A549 (cell line): ENCODE data around the gene ALG12. TPM values are rescaled to one million over a fixed set of nuclear protein-coding genes. Genes with fewer than 3 reads are reported as not detected.

Experiments
- ATAC-seq, 2 experiments: fragments of 200-7000 bp in 1 of 2; fragments of >200 bp in 1 of 2; cut with Nextera tagmentation in 1 of 2; cut with Tn5 transposase in 1 of 2; 3 replicates each; pipeline versions ENCODE4 v1.8.0 to v1.9.1; 2018 to 2020; ENCODE audit warnings: mild to moderate bottlenecking in 1 of 2, moderate library complexity in 1 of 2
- CTCF ChIA-PET: fragments of 300-600 bp; sonication (Branson Sonifier 250); formaldehyde crosslinking; extraction: SDS; loops from one replicate; lab custom pipeline; 2021; ENCODE audit warnings: antibody characterized with exemption, inconsistent platforms; lab: Yijun Ruan, JAX
- POLR2A ChIA-PET: fragments of 350-600 bp; formaldehyde crosslinking; extraction: SDS; loops from one replicate; lab custom pipeline; 2021; ENCODE audit warnings: antibody characterized with exemption, inconsistent platforms; lab: Yijun Ruan, JAX
- DNase-seq, 2 experiments: peaks; one replicate each; pipeline versions ENCODE4 v3.0.0 to v3.0.0-alpha.2; 2011 to 2016; ENCODE audit warnings: low read depth in 1 of 2, low spot score in 1 of 2
- FAIRE-seq: peaks from 2 replicates; lab custom pipeline; 2011; peaks lifted over from hg19 to GRCh38; lab: Jason Lieb, UNC
- H3K27ac ChIP-seq, 2 experiments: fragments of >200 bp; sonication (Bioruptor Twin); formaldehyde crosslinking; 3 replicates each; pipeline ENCODE4 v1.5.1; 2016 to 2017
- H3K4me1 ChIP-seq: fragments of >200 bp; sonication (Bioruptor Twin); formaldehyde crosslinking; 3 replicates; pipeline ENCODE4 v1.6.1; 2016
- H3K4me2 ChIP-seq: fragments of >200 bp; sonication (Bioruptor Twin); formaldehyde crosslinking; 3 replicates; pipeline ENCODE4 v1.6.1; 2016
- H3K4me3 ChIP-seq: fragments of >200 bp; sonication (Bioruptor Twin); formaldehyde crosslinking; 3 replicates; pipeline ENCODE4 v1.5.1; 2016
- H3K9me3 ChIP-seq: fragments of >200 bp; sonication (Bioruptor Twin); formaldehyde crosslinking; 3 replicates; pipeline ENCODE4 v1.6.1; 2016
- CBX8 ChIP-seq: fragments of 200-600 bp; sonication (generic); IDR thresholded peaks from 2 replicates; pipeline ENCODE4 v1.6.1; 2016
- CHD2 ChIP-seq: fragments of 150-350 bp; IDR thresholded peaks from 2 replicates; pipeline ENCODE4 v1.6.1; 2014; ENCODE audit warnings: low read length; ENCODE audit not compliant: partially characterized antibody
- CHD4 ChIP-seq: fragments of 200-600 bp; sonication (generic); IDR thresholded peaks from 2 replicates; pipeline ENCODE4 v1.6.1; 2016; ENCODE audit warnings: antibody characterized with exemption, mild to moderate bottlenecking, borderline replicate concordance
- ESRRA ChIP-seq: fragments of 150-350 bp; IDR thresholded peaks from 2 replicates; pipeline ENCODE4 v1.6.1; 2014; ENCODE audit warnings: mild to moderate bottlenecking, low read length, borderline replicate concordance
- GATA3 ChIP-seq: IDR thresholded peaks from 2 replicates; pipeline ENCODE4 v1.6.1; 2012; ENCODE audit warnings: borderline replicate concordance
- HDAC2 ChIP-seq: fragments of 200-600 bp; sonication (generic); IDR thresholded peaks from 2 replicates; pipeline ENCODE4 v1.6.1; 2016
- KDM1A ChIP-seq: fragments of 200-600 bp; sonication (generic); IDR thresholded peaks from 2 replicates; pipeline ENCODE4 v1.6.1; 2016; ENCODE audit warnings: low read depth, mild to moderate bottlenecking
- MYC ChIP-seq: IDR thresholded peaks from 2 replicates; pipeline ENCODE4 v1.6.1; 2012; ENCODE audit warnings: mild to moderate bottlenecking, inconsistent platforms, low read length, improper control_type of control experiment, borderline replicate concordance
- PHF8 ChIP-seq: fragments of 200-600 bp; sonication (generic); IDR thresholded peaks from 2 replicates; pipeline ENCODE4 v1.6.1; 2016; ENCODE audit warnings: low read depth, mild to moderate bottlenecking, antibody characterized with exemption, moderate library complexity, borderline replicate concordance
- TFCP2L1 ChIP-seq: fragments of 250-450 bp; sonication (Bioruptor Pico); IDR thresholded peaks from 2 replicates; pipeline ENCODE4 v1.5.0; 2021; ENCODE audit warnings: mild to moderate bottlenecking
- ZNF302 ChIP-seq: fragments of 250-450 bp; sonication (Bioruptor Pico); IDR thresholded peaks from 2 replicates; pipeline ENCODE4 v1.9.0; 2021; ENCODE audit warnings: inconsistent platforms, mild to moderate bottlenecking, moderate library complexity
- WGBS: methylation state at CpG from one replicate; pipeline ENCODE4 v1.1.6; 2017; ENCODE audit errors: missing lambda C conversion rate; 5-methylcytosine and 5-hydroxymethylcytosine counted together
- polyA plus RNA-seq, 4 experiments: library from polyadenylated mRNA; depleted of rRNA in 3 of 4; stranded (reverse); fragments of >200 nt; fragmentation: RNase III in 1 of 4; extraction: RNeasy Plus Mini Kit Qiagen cat#74134 plus additional on column Dnase treatment in 1 of 4; gene quantifications; 2 replicates in 3 of 4; 3 replicates in 1 of 4; pipeline ENCODE4 v1.2.3, GENCODE V29; 2011 to 2017
- TF ChIP-seq, protein P1 (sequence below): fragments of 150-350 bp; IDR thresholded peaks from 2 replicates; pipeline ENCODE4 v1.6.1; 2014; ENCODE audit warnings: low read depth, mild to moderate bottlenecking, low read length
- TF ChIP-seq, protein P2 (sequence below): fragments of 200-600 bp; sonication (generic); IDR thresholded peaks from 2 replicates; pipeline ENCODE4 v1.6.1; 2016; ENCODE audit warnings: antibody characterized with exemption, mild to moderate bottlenecking, moderate library complexity
- TF ChIP-seq, protein P3 (sequence below): fragments of 450-650 bp; IDR thresholded peaks from 2 replicates; pipeline ENCODE4 v1.6.1; 2014; ENCODE audit warnings: antibody characterized with exemption
- TF ChIP-seq, protein P4 (sequence below): fragments of 250-450 bp; sonication (Bioruptor Pico); IDR thresholded peaks from 2 replicates; pipeline ENCODE4 v1.5.0; 2021; ENCODE audit warnings: mild to moderate bottlenecking, moderate library complexity, borderline replicate concordance
- TF ChIP-seq, protein P5 (sequence below): IDR thresholded peaks from 2 replicates; pipeline ENCODE4 v1.6.1; 2012; ENCODE audit warnings: low read depth, borderline replicate concordance

Gene ALG12
- polyA plus RNA-seq, 2 of the 4 experiments (the other 2 are of a cell fraction) = 4.4 to 7.7 TPM

DNA sequence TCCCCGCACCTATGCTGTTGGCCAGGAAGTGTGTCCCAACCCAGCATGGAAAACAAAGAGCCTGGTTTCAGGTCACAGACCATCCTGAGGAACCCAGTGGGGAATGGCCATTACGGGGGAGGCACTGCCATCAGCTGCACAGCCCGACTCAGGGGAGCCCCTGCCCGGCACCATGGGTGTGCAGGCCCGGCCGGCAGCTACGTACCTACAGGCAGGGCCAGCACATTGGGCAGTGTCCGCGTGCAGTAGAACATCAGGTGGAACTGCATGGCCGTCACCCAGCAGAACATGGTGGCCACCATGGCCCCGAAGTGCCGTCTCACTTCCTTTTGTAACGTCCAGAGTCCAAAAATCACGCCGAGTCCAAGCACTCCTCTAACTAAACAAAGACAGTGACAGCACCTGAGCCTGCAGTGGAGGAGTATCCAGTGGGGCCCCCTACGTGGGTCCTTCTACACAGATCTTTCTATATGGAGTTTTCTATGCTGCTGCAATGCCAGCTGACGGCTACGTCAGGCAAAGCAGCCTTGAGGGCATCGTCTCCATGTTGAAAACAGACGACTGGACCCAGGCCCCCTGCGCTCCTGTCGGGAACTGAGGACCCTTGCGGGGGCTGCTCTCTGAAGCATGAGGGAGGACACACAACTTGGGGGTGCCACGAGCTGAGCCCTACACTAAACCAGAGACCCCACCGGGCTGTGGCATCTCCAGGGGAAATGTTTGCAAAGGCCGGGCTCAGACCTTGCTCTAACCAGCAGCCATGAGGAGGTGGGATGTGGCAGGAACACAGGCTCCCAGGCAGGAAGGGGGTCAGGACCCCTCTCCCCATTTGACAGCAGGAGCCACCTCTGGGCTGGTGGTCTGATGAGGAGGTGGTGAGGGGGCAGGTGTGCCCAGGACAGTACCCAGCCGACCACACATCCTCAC, 7.7 kb downstream of the ALG12 start:
- no peak for ATAC-seq
- no peak for DNase-seq
- CTCF ChIA-PET = no interaction called here
- H3K9me3 ChIP-seq = no peaks in the 10 kb centered on the region
- 92% methylated on average over 13 of the region's 27 CpGs for WGBS
- FAIRE-seq = no peak
- POLR2A ChIA-PET = no interaction called here
- no peak overlapping the region for H3K4me3 ChIP-seq
- H3K4me2 ChIP-seq = no peak overlapping the region
- no peak for TF ChIP-seq CBX8
- no peak for TF ChIP-seq MYC
- TF ChIP-seq, protein P1, sequence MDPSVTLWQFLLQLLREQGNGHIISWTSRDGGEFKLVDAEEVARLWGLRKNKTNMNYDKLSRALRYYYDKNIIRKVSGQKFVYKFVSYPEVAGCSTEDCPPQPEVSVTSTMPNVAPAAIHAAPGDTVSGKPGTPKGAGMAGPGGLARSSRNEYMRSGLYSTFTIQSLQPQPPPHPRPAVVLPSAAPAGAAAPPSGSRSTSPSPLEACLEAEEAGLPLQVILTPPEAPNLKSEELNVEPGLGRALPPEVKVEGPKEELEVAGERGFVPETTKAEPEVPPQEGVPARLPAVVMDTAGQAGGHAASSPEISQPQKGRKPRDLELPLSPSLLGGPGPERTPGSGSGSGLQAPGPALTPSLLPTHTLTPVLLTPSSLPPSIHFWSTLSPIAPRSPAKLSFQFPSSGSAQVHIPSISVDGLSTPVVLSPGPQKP = no peak
- no peak for TF ChIP-seq CHD2
- TF ChIP-seq, protein P2, sequence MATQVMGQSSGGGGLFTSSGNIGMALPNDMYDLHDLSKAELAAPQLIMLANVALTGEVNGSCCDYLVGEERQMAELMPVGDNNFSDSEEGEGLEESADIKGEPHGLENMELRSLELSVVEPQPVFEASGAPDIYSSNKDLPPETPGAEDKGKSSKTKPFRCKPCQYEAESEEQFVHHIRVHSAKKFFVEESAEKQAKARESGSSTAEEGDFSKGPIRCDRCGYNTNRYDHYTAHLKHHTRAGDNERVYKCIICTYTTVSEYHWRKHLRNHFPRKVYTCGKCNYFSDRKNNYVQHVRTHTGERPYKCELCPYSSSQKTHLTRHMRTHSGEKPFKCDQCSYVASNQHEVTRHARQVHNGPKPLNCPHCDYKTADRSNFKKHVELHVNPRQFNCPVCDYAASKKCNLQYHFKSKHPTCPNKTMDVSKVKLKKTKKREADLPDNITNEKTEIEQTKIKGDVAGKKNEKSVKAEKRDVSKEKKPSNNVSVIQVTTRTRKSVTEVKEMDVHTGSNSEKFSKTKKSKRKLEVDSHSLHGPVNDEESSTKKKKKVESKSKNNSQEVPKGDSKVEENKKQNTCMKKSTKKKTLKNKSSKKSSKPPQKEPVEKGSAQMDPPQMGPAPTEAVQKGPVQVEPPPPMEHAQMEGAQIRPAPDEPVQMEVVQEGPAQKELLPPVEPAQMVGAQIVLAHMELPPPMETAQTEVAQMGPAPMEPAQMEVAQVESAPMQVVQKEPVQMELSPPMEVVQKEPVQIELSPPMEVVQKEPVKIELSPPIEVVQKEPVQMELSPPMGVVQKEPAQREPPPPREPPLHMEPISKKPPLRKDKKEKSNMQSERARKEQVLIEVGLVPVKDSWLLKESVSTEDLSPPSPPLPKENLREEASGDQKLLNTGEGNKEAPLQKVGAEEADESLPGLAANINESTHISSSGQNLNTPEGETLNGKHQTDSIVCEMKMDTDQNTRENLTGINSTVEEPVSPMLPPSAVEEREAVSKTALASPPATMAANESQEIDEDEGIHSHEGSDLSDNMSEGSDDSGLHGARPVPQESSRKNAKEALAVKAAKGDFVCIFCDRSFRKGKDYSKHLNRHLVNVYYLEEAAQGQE = no peak
- TF ChIP-seq CHD4 = no peak
- TF ChIP-seq, protein P3, sequence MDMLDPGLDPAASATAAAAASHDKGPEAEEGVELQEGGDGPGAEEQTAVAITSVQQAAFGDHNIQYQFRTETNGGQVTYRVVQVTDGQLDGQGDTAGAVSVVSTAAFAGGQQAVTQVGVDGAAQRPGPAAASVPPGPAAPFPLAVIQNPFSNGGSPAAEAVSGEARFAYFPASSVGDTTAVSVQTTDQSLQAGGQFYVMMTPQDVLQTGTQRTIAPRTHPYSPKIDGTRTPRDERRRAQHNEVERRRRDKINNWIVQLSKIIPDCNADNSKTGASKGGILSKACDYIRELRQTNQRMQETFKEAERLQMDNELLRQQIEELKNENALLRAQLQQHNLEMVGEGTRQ = no peak
- TF ChIP-seq, protein P4, sequence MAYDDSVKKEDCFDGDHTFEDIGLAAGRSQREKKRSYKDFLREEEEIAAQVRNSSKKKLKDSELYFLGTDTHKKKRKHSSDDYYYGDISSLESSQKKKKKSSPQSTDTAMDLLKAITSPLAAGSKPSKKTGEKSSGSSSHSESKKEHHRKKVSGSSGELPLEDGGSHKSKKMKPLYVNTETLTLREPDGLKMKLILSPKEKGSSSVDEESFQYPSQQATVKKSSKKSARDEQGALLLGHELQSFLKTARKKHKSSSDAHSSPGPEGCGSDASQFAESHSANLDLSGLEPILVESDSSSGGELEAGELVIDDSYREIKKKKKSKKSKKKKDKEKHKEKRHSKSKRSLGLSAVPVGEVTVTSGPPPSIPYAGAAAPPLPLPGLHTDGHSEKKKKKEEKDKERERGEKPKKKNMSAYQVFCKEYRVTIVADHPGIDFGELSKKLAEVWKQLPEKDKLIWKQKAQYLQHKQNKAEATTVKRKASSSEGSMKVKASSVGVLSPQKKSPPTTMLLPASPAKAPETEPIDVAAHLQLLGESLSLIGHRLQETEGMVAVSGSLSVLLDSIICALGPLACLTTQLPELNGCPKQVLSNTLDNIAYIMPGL (CRISPR knock-in tag) = no peak
- TF ChIP-seq GATA3 = no peak
- no peak for TF ChIP-seq ESRRA
- TF ChIP-seq PHF8 = no peak
- no peak for TF ChIP-seq HDAC2
- TF ChIP-seq, protein P5, sequence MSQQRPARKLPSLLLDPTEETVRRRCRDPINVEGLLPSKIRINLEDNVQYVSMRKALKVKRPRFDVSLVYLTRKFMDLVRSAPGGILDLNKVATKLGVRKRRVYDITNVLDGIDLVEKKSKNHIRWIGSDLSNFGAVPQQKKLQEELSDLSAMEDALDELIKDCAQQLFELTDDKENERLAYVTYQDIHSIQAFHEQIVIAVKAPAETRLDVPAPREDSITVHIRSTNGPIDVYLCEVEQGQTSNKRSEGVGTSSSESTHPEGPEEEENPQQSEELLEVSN = no peak
- no peak for TF ChIP-seq ZNF302
- TF ChIP-seq TFCP2L1 (CRISPR knock-in tag) = no peak
- no peak for TF ChIP-seq KDM1A
- TF ChIP-seq, all 56 proteins: peak for 0
- Histone ChIP-seq H3K4me1 (no peaks in the 10 kb centered on the region), H3K27ac (no peak overlapping the region)
